RWPE2 (cell line): ENCODE results near the gene GADD45A.

ENCODE experiments used
- ATAC-seq: fragments of 200-7000 bp; cut with Tn5 transposase; 3 replicates; pipeline ENCODE4 v1.9.1; 2021; ENCODE audit warnings: low read depth
- DNase-seq: peaks from one replicate; pipeline ENCODE4 v3.0.0-alpha.2; 2020; ENCODE audit warnings: low spot score
- H3K27ac ChIP-seq: fragments of 450-650 bp; 2 replicates; pipeline ENCODE4 v1.5.1; 2017; ENCODE audit warnings: mild to moderate bottlenecking; ENCODE audit not compliant: poor library complexity, severe bottlenecking
- H3K27me3 ChIP-seq: fragments of 250-450 bp; sonication (Bioruptor Pico); 2 replicates; pipeline ENCODE4 v1.5.1; 2021; ENCODE audit warnings: mild to moderate bottlenecking, moderate library complexity; ENCODE audit not compliant: insufficient read depth, poor library complexity, severe bottlenecking
- H3K36me3 ChIP-seq: fragments of 250-450 bp; sonication (Bioruptor Pico); 2 replicates; pipeline ENCODE4 v1.5.1; 2020; ENCODE audit warnings: low read depth, mild to moderate bottlenecking, moderate library complexity
- H3K4me1 ChIP-seq: fragments of 250-450 bp; sonication (Bioruptor Pico); 2 replicates; pipeline ENCODE4 v1.5.1; 2021; ENCODE audit warnings: mild to moderate bottlenecking, moderate library complexity; ENCODE audit not compliant: insufficient read depth, poor library complexity, severe bottlenecking
- H3K4me3 ChIP-seq: fragments of 250-450 bp; sonication (Bioruptor Pico); 2 replicates; pipeline ENCODE4 v1.5.1; 2021; ENCODE audit warnings: mild to moderate bottlenecking, moderate library complexity; ENCODE audit not compliant: severe bottlenecking
- H3K9me3 ChIP-seq: fragments of 250-450 bp; sonication (Bioruptor Pico); 2 replicates; pipeline ENCODE4 v1.5.1; 2021; ENCODE audit warnings: mild to moderate bottlenecking, moderate library complexity; ENCODE audit not compliant: severe bottlenecking
- TF ChIP-seq, protein P1 (sequence below): fragments of 450-650 bp; IDR thresholded peaks from one replicate; pipeline ENCODE4 v1.5.1; 2017; ENCODE audit warnings: mild to moderate bottlenecking, moderate library complexity; ENCODE audit not compliant: poor library complexity, severe bottlenecking

Gene GADD45A

DNA sequence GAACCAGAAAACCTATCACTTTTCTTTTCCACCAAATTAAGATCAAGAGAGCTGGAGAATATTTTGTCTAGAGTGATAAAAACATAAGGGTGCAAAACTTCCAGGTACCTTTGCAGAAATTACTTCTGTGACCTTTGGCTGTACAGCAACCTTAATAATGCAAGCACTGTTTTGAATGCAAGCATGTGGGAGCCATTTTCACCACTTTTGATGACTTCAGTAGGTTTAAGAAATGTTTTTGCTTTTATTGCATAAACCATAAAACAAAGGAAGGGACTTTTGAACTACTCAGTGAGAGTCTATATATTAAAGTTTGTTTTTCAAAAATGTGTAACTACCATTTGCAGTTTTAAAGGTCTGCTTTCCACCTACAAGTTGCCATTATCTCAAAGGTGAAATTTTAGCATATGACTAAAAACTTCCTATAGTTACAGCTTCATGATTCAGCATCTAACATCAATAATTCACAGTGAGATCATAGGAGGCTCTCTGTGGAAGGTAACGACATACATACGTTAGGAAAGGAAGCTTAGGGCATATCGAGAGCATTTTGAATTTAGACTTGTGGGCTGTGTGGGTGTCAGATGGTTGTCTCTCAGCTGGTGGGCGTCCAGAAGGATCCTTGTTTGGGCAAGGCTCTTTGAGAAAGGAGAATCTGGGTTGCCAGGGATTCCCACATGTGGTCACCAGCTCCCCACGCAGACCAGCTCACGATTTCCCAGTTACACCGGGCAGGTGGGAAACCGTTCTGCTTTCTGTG, 1.1 kb upstream of the GADD45A start:
- no peaks in the 10 kb centered on the region for H3K9me3 ChIP-seq
- H3K27ac ChIP-seq, result peak overlapping the region; percentile 98
- TF ChIP-seq, protein P1, sequence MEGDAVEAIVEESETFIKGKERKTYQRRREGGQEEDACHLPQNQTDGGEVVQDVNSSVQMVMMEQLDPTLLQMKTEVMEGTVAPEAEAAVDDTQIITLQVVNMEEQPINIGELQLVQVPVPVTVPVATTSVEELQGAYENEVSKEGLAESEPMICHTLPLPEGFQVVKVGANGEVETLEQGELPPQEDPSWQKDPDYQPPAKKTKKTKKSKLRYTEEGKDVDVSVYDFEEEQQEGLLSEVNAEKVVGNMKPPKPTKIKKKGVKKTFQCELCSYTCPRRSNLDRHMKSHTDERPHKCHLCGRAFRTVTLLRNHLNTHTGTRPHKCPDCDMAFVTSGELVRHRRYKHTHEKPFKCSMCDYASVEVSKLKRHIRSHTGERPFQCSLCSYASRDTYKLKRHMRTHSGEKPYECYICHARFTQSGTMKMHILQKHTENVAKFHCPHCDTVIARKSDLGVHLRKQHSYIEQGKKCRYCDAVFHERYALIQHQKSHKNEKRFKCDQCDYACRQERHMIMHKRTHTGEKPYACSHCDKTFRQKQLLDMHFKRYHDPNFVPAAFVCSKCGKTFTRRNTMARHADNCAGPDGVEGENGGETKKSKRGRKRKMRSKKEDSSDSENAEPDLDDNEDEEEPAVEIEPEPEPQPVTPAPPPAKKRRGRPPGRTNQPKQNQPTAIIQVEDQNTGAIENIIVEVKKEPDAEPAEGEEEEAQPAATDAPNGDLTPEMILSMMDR, result no peak
- no peak for DNase-seq
- no peaks in the 10 kb centered on the region for H3K27me3 ChIP-seq
- H3K36me3 ChIP-seq, result peaks cover 37% of the 10 kb centered on the region
- ATAC-seq, result no peak
- peak overlapping the region; percentile 84 for H3K4me3 ChIP-seq
- H3K4me1 ChIP-seq, result peaks cover 34% of the 10 kb centered on the region

DNA sequence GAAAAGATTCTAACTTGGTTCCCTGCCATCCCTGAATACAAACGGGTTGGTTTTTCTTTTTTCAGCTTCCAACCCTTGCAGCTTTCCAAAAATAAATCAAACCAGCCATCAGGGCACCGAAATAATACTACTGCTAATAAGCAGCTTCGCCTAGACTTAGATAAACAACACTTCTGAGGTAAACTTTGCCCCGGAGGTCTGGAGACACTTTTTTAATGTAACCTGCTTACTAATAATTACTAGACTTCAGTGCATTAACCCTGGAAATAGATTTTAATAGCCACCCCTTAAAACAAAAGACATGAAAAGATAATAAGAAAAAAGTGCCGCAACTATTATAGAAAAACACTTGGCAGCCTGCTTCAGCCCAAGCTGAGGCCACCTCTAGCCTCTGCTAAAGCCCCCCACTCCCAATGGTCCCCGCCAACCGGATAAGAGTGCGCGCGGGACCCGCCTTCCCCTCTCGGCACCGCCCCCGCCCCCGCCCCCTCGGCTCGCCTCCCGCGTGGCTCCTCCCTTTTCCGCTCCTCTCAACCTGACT, 405 bp upstream of the GADD45A start:
- DNase-seq, result no peak
- H3K4me3 ChIP-seq, result peak overlapping the region; percentile 84
- no peak for ATAC-seq
- peaks cover 44% of the 10 kb centered on the region for H3K36me3 ChIP-seq
- H3K27me3 ChIP-seq, result no peaks in the 10 kb centered on the region
- peaks cover 32% of the 10 kb centered on the region for H3K4me1 ChIP-seq
- TF ChIP-seq, protein P1, result no peak
- peak overlapping the region; percentile 98 for H3K27ac ChIP-seq
- no peaks in the 10 kb centered on the region for H3K9me3 ChIP-seq

DNA sequence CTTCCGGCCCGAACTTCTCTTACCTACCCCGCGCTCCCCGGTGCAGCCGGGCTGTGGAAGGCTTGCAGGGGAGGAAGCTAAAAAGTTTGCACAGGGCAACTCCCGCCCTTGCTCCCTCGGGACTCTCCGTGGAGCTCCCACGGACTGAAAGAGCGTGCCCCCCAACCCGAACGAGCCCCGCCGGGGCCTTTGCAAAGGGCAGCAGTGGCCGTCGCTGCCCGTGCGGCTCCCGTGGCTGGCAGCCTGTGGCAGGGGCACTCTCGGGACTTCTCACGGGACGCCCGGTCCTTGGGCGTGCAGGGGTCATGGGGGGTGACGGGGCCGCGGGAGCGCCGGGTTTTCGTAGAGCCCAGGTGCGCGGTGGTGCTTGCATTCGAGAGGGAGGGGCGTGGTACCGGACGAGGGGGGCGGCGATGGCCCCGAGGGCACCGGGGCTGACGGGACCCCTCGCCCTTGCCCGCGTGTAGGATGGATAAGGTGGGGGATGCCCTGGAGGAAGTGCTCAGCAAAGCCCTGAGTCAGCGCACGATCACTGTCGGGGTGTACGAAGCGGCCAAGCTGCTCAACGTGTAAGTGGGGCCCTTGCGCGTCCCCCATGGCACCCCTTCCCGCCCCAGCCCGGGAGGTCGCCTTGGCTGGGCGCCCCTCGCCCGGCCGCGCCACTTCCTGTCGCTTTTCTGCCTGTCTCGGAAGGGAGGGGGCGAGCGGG, 711 bp downstream of the GADD45A start:
- H3K9me3 ChIP-seq, result no peaks in the 10 kb centered on the region
- ATAC-seq (peak; percentile 1; the same call in 1 of the 3 replicates), DNase-seq (peak; percentile 62)
- peak overlapping the region; percentile 84 for H3K4me3 ChIP-seq
- H3K4me1 ChIP-seq, result peaks cover 29% of the 10 kb centered on the region
- peaks cover 45% of the 10 kb centered on the region for H3K36me3 ChIP-seq
- TF ChIP-seq, protein P1, result no peak
- H3K27me3 ChIP-seq, result no peaks in the 10 kb centered on the region
- peak overlapping the region; percentile 98 for H3K27ac ChIP-seq

DNA sequence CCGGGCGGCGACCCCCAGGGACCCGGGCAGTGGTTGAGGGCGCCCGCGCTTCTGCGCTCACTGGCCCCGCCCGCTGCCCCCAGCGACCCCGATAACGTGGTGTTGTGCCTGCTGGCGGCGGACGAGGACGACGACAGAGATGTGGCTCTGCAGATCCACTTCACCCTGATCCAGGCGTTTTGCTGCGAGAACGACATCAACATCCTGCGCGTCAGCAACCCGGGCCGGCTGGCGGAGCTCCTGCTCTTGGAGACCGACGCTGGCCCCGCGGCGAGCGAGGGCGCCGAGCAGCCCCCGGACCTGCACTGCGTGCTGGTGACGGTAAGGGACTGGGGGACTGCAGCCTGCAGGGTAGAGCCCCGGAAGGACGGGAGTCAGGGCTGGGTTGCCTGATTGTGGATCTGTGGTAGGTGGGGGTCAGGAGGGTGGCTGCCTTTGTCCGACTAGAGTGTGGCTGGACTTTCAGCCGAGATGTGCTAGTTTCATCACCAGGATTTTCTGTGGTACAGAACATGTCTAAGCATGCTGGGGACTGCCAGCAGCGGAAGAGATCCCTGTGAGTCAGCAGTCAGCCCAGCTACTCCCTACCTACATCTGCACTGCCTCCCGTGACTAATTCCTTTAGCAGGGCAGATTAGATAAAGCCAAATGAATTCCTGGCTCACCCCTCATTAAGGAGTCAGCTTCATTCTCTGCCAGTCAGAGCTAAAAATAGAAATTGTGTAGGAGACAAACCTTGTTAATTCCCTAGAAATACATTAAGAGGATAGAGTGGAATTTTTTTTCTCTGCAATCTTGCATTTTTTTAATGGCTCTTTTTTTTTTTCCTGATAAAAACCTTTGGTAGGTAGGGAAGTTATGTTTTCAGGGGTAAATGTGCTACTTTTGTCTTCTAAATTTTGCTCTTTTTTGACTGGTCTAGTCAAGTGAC, 1.5 kb downstream of the GADD45A start:
- peak; percentile 46 for ATAC-seq
- peak overlapping the region; percentile 98 for H3K27ac ChIP-seq
- TF ChIP-seq, protein P1, result no peak

More for the DNA sequence above, 1.5 kb downstream of the GADD45A start:
- H3K27me3 ChIP-seq, result no peaks in the 10 kb centered on the region
- peaks cover 29% of the 10 kb centered on the region for H3K4me1 ChIP-seq
- peaks cover 45% of the 10 kb centered on the region for H3K36me3 ChIP-seq
- peak; percentile 93 for DNase-seq
- peak overlapping the region; percentile 84 for H3K4me3 ChIP-seq
- no peaks in the 10 kb centered on the region for H3K9me3 ChIP-seq
